Raji (cell line): ENCODE measurements around the gene PXYLP1.

Experiments
- POLR2A ChIP-seq: IDR thresholded peaks from 2 replicates; pipeline ENCODE4 v1.6.1; 2011; ENCODE audit warnings: low read depth, low read length, control low read depth; ENCODE audit not compliant: insufficient read depth

PXYLP1 gene

GRCh38 chr3:141331377-141332318 is 100.0 kb downstream of the PXYLP1 start:
- no peak for TF ChIP-seq POLR2A

DNA sequence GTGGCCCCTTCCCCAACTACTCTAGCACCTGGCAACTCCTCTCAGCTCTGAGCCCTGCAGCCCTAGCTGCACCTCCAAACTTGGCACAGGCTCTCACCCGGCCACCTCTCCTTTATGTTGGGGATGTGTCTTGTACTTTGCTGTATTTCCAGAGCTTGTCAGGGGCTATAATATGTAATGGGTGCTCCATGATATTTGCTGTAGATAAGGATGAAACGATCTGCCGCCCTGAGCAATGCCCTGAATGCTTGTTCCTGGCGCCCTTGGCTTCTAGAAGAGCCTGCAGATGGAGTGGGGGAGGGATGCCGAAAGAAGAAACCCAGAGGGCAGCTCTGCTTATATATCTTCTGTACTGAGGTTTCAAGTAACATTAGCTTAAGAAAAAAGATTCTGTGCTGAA is 100.8 kb downstream of the PXYLP1 start:
- TF ChIP-seq POLR2A = no peak

- no peak for TF ChIP-seq POLR2A
These were observed 102.4 kb downstream of the PXYLP1 start for GRCh38 chr3:141333836-141334626.

- no peak for TF ChIP-seq POLR2A
These were observed 103.1 kb downstream of the PXYLP1 start for GRCh38 chr3:141334627-141335250.

DNA sequence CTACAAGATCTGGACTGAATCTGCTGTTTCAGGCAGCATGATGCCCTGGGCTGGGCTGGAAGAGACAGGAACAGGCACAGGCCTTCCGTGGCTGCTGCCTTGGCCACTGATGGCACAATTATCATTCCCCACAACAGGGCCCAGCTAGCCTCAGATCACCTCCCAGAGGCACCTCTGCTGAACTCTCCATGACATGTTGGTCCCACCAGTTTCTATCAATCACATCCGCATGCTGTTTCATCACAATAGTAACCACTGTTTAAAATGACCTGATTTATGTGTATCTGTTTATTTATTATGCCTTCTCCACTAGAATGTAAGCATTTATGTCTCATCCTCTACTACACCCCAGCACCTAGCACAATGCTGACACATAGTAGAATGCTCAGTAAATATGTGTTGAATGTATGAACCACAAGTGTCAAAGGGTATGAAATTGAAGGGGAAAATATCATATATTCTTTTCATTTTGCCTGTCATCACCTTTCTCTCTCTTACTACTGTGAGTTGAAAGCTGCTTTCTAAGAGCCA is 104.0 kb downstream of the PXYLP1 start:
- TF ChIP-seq POLR2A = no peak

DNA sequence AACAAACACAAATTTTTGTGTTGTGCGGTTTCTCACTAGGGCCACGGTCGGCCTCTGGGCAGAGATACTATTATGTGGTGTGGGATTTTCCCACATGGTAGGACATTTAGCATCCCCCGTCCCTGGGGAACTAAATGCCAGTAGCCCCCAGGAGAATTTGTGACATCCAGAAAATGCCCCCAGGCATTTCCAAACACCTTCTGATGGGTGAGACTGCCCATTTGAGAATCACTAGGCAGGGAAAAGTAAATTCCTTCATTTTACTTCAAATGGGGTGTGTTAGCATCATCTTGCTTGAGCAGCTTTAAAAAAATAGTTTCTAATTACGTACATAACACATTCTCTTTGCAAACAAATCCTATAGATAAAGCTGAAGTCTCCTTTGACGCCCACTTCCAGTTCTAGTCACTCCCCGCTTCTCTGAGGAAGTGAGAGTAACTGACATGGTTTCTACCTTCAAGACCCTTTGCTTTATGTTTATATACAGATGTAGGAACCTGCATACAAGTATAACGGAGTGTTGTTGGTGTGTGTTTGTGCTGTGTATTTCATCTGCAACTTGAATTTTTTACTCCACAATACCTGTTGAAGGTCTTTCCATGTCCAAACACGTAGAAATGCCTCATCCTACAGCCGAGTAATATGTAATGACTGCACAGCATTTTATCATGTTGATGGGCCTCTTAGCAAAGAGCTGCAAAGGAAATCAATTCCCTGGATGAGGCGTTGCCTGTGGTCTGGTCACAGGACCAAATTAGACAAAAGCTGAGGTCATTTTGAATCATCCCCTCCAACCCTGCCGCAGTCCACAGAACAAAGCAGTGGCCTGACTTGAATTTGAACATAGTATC is 105.3 kb downstream of the PXYLP1 start:
- TF ChIP-seq POLR2A = no peak

DNA sequence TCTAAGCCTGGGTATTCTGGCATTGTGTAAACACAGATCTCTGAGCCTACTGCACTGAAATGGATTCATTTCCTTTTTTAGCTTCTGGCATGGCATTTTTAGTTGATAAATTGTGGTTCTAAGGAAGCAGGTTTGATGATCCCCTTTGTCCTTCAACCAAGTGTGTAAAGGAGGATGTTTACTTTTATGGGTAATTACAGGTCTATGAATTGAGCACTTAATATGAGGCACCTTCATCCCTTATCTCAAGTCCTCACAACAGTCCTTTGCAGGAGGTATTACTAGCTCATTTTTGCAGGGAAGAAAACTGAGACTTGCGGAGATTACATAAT is 105.9 kb downstream of the PXYLP1 start:
- TF ChIP-seq POLR2A = no peak

DNA sequence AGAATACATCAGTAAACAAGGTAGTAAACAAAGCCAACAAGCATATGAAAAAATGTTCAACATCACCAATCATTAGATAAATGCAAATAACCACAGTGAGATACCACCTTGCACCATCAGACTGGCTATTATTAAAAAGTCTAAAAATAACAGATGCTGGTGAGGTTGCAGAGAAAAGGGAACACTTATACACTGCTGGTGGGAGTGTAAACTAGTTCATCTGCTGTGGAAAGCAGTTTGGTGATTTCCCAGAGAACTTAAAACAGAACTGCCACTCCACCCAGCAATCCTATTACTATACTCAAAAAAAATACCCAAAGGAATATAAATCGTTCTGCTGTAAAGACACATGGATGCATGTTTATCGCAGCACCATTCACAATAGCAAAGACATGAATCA is 106.4 kb downstream of the PXYLP1 start:
- no peak for TF ChIP-seq POLR2A

DNA sequence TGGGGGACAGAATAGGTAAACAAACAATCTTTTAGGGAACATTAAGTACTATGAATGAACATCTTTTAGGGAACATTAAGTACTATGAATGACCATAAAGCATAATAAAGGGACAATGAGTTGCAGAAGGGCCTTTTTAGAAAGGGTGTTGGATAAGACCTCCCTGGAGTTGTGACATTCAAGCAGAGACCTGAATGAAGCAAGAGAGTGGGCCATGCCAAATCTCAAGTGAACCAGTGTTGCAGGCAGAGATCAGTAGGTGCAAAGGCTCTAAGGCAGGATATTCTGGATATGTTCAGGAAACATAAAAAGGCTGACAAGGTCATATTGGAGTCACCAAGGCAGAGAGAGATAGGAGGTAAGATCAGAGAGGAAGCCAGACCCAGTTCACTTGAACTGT is 107.3 kb downstream of the PXYLP1 start:
- no peak for TF ChIP-seq POLR2A

- no peak for TF ChIP-seq POLR2A
These were observed 109.9 kb downstream of the PXYLP1 start for GRCh38 chr3:141341536-141341935.

DNA sequence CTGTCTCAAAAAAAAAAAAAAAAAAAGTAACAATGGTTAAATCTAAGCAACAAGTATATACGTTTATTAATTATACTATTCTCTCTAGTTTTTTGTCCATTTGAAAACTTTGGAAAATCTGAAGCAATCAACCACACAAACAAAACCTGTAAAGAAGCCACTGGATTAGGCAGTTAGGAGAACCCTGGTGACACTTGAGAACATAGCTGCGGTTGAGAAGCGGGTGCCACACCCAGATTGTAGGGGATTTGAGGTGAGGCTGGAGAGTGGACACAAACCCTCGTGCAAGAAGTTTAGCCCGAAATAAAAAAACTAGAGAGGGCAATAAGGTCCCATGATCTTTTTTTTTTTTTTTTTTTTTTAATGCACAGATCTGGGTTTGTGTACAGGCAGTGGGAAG is 110.8 kb downstream of the PXYLP1 start:
- no peak for TF ChIP-seq POLR2A

- TF ChIP-seq POLR2A = no peak
These were observed 111.5 kb downstream of the PXYLP1 start for GRCh38 chr3:141343077-141343476.

- no peak for TF ChIP-seq POLR2A
These were observed 112.2 kb downstream of the PXYLP1 start for GRCh38 chr3:141343865-141344271.
